CD4-positive, alpha-beta T cell (primary cell): ENCODE data around the gene CLEC10A. TPM values are rescaled to one million over a fixed set of nuclear protein-coding genes. Genes with fewer than 3 reads are reported as not detected.
"Not testable (repeated sequence)": the region's sequence is repeated elsewhere in the genome, so short reads cannot be mapped to it uniquely, and the experiment has no call there.

Experiments
- ATAC-seq: fragments of 200-7000 bp; cut with Tn5 transposase; one replicate; pipeline ENCODE4 v1.10.0; 2022; ENCODE audit warnings: mild to moderate bottlenecking; ENCODE audit not compliant: poor library complexity
- CTCF ChIA-PET: fragments of 350-600 bp; sonication (Branson Sonifier 250); formaldehyde crosslinking; loops from one replicate; lab custom pipeline; 2021; ENCODE audit warnings: antibody characterized with exemption, inconsistent platforms; lab: Charles Lee
- POLR2A ChIA-PET: fragments of 350-600 bp; sonication (Branson Sonifier 250); formaldehyde crosslinking; loops from one replicate; lab custom pipeline; 2021; ENCODE audit warnings: antibody characterized with exemption, inconsistent platforms; lab: Charles Lee
- DNase-seq, 14 experiments: peaks; one replicate each; pipeline ENCODE4 v3.0.0-alpha.2; 2013 to 2020; ENCODE audit warnings: mixed read lengths in 2 of 14
- H3K27ac ChIP-seq, 2 donors: one replicate each; pipeline versions ENCODE4 v1.5.1 to v1.7.0; 2013; ENCODE audit warnings: low read length in 2 of 2, low read depth in 1 of 2, mild to moderate bottlenecking in 1 of 2
- H3K27me3 ChIP-seq, 2 experiments: 1 replicate in 1 of 2; 2 replicates in 1 of 2; pipeline versions ENCODE4 v1.6.1 to v1.7.0; 2013; ENCODE audit warnings: low read length in 2 of 2, control low read depth in 1 of 2, mild to moderate bottlenecking in 1 of 2, moderate library complexity in 1 of 2; ENCODE audit not compliant: insufficient read depth in 2 of 2, control insufficient read depth in 1 of 2
- H3K36me3 ChIP-seq: one replicate; pipeline ENCODE4 v1.6.1; 2013; ENCODE audit warnings: low read length, control low read depth; ENCODE audit not compliant: insufficient read depth
- H3K4me1 ChIP-seq: one replicate; pipeline ENCODE4 v1.6.1; 2013; ENCODE audit warnings: low read length, control low read depth; ENCODE audit not compliant: insufficient read depth
- H3K4me3 ChIP-seq: one replicate; pipeline ENCODE4 v1.5.1; 2013; ENCODE audit warnings: mild to moderate bottlenecking, low read length, moderate library complexity
- H3K9me3 ChIP-seq, 2 experiments: 1 replicate in 1 of 2; 2 replicates in 1 of 2; pipeline versions ENCODE4 v1.6.1 to v1.7.0; 2013; ENCODE audit warnings: low read length in 2 of 2, mild to moderate bottlenecking in 2 of 2, control low read depth in 1 of 2, moderate library complexity in 1 of 2; ENCODE audit not compliant: control insufficient read depth in 1 of 2, insufficient read depth in 1 of 2
- H3K27ac Mint-ChIP-seq: one replicate; pipeline ENCODE4 v1.8.0; 2020; ENCODE audit warnings: mixed read lengths
- H3K27me3 Mint-ChIP-seq: one replicate; pipeline ENCODE4 v1.8.0; 2021; ENCODE audit warnings: mixed read lengths
- H3K36me3 Mint-ChIP-seq: one replicate; pipeline ENCODE4 v1.8.0; 2021; ENCODE audit warnings: low read depth, mixed read lengths
- H3K4me1 Mint-ChIP-seq: one replicate; pipeline ENCODE4 v1.8.0; 2021; ENCODE audit warnings: low read depth, mixed read lengths
- H3K4me3 Mint-ChIP-seq: one replicate; pipeline ENCODE4 v1.8.0; 2020; ENCODE audit warnings: mild to moderate bottlenecking, mixed read lengths
- H3K9me3 Mint-ChIP-seq: one replicate; pipeline ENCODE4 v1.8.0; 2020; ENCODE audit warnings: mixed read lengths
- CTCF ChIP-seq: fragments of 200-600 bp; IDR thresholded peaks from one replicate; pipeline ENCODE4 v1.8.0; 2022; ENCODE audit warnings: antibody characterized with exemption, mild to moderate bottlenecking
- intact Hi-C, 2 experiments: fragments of 100-400 bp; cut with DNase I in 1 of 2; cut with micrococcal nuclease in 1 of 2; formaldehyde crosslinking; loops; one replicate each; pipeline versions ENCODE4 v1.15.1 to v1.9.0; 2023 to 2025; cut with DNase I, micrococcal nuclease
- total RNA-seq, 174 experiments: library from RNA in 2 of 174; stranded (reverse) in 2 of 174; gene quantifications; one replicate each; pipeline ENCODE4 v1.2.3 and lab custom pipeline; 2021 to 2026

The CLEC10A gene
- total RNA-seq, 2 experiments from 2014 or later, result 0.59 to 0.96 TPM

- POLR2A ChIA-PET, result no interaction called here
- ATAC-seq, result no peak
- Mint-ChIP-seq H3K4me1 (peaks cover 5% of the 10 kb centered on the region), H3K27me3 (peaks cover 10% of the 10 kb centered on the region), H3K36me3 (no peaks in the 10 kb centered on the region), H3K4me3 (no peak overlapping the region), H3K27ac (no peak overlapping the region), H3K9me3 (no peaks in the 10 kb centered on the region)
- H3K4me3 ChIP-seq, result no peak overlapping the region
- no peak for DNase-seq
- H3K4me1 ChIP-seq, result no peaks in the 10 kb centered on the region
- H3K9me3 ChIP-seq, result no peaks in the 10 kb centered on the region
- H3K27me3 ChIP-seq, result no peaks in the 10 kb centered on the region
- no peak overlapping the region for H3K27ac ChIP-seq
- no peak for TF ChIP-seq CTCF
- intact Hi-C loops, result no loop called here
- no peaks in the 10 kb centered on the region for H3K36me3 ChIP-seq
- CTCF ChIA-PET, result no interaction called here
These were observed 23.7 kb downstream of the CLEC10A start for GRCh38 chr17:7056386-7056785.

- H3K27ac Mint-ChIP-seq, H3K27me3 ChIP-seq, DNase-seq, H3K27ac ChIP-seq, intact Hi-C loops, H3K9me3 Mint-ChIP-seq, H3K36me3 ChIP-seq, H3K4me3 ChIP-seq, H3K27me3 Mint-ChIP-seq, ATAC-seq, H3K4me3 Mint-ChIP-seq, H3K9me3 ChIP-seq, H3K36me3 Mint-ChIP-seq, POLR2A ChIA-PET: not testable (repeated sequence)
- peaks cover 21% of the 10 kb centered on the region for H3K4me1 ChIP-seq
- H3K4me1 Mint-ChIP-seq, result peaks cover 28% of the 10 kb centered on the region
- CTCF ChIA-PET, result interaction anchor here (2.2 to 2.7 kb wide), 2 partner anchors 82 to 127 kb away, joined by 12 to 14 read pairs; no protein-coding TSS in a partner anchor
These were observed 29.5 kb downstream of the CLEC10A start for GRCh38 chr17:7050583-7050982.

- H3K27ac Mint-ChIP-seq, result no peak overlapping the region
- intact Hi-C loops, result loop anchor here (5.0 to 10.0 kb wide), 6 partner anchors 233 to 636 kb away; partner anchors contain the start of genes FGF11 (in 1 of the 2), KCTD11 (in 1 of the 2), MPDU1 (in 1 of the 2) and SLC2A4 (in 1 of the 2)
These were observed 31.1 kb downstream of the CLEC10A start for GRCh38 chr17:7048968-7049367.

More at GRCh38 chr17:7048968-7049367, 31.1 kb downstream of the CLEC10A start:
- H3K4me1 Mint-ChIP-seq, result peaks cover 30% of the 10 kb centered on the region
- no peak overlapping the region for H3K4me3 Mint-ChIP-seq
- H3K27me3 ChIP-seq, result no peaks in the 10 kb centered on the region
- CTCF ChIA-PET, result interaction anchor here (2.1 kb wide), 1 partner anchor 87 kb away, joined by 10 read pairs; no protein-coding TSS in a partner anchor
- TF ChIP-seq CTCF, result no peak
- no peak for DNase-seq
- no peak overlapping the region for H3K4me3 ChIP-seq
- H3K9me3 Mint-ChIP-seq, result no peaks in the 10 kb centered on the region
- H3K9me3 ChIP-seq, result no peaks in the 10 kb centered on the region
- H3K27ac ChIP-seq, result no peak overlapping the region
- no peaks in the 10 kb centered on the region for H3K27me3 Mint-ChIP-seq
- H3K36me3 ChIP-seq, result no peaks in the 10 kb centered on the region
- POLR2A ChIA-PET, result interaction anchor here (0.8 kb wide), 1 partner anchor 13 kb away, joined by 4 read pairs; the partner anchor contains the start of gene SLC16A13
- no peak for ATAC-seq
- peaks cover 24% of the 10 kb centered on the region for H3K4me1 ChIP-seq
- H3K36me3 Mint-ChIP-seq, result no peaks in the 10 kb centered on the region
